Muscle of leg (tissue), 11 donors: ENCODE data around the gene MAP2K2. TPM values are rescaled to one million over a fixed set of nuclear protein-coding genes. Genes with fewer than 3 reads are reported as not detected.

ENCODE experiments used
- DNase-seq: peaks from one replicate; pipeline ENCODE4 v3.0.0; 2013
- H3K27ac ChIP-seq: one replicate; pipeline ENCODE4 v1.5.1; 2013; ENCODE audit warnings: mild to moderate bottlenecking, low read length, control low read depth
- H3K27me3 ChIP-seq: one replicate; pipeline ENCODE4 v1.6.1; 2013; ENCODE audit warnings: low read length; ENCODE audit not compliant: control insufficient read depth, insufficient read depth
- H3K36me3 ChIP-seq: one replicate; pipeline ENCODE4 v1.6.1; 2013; ENCODE audit warnings: low read length; ENCODE audit not compliant: control insufficient read depth, insufficient read depth
- H3K4me1 ChIP-seq: one replicate; pipeline ENCODE4 v1.6.1; 2013; ENCODE audit warnings: low read length; ENCODE audit not compliant: control insufficient read depth, insufficient read depth
- H3K4me3 ChIP-seq: one replicate; pipeline ENCODE4 v1.5.1; 2013; ENCODE audit warnings: low read length, control low read depth
- H3K9me3 ChIP-seq: replicated peaks from 2 replicates; pipeline ENCODE4 v1.6.1; 2013; ENCODE audit warnings: low read depth, low read length; ENCODE audit not compliant: control insufficient read depth
- WGBS: methylation state at CpG from one replicate; pipeline ENCODE4 v1.1.5; 2013; ENCODE audit warnings: missing lambda C conversion rate; ENCODE audit not compliant: insufficient coverage; 5-methylcytosine and 5-hydroxymethylcytosine counted together
- polyA plus RNA-seq, 8 donors: library from polyadenylated mRNA; unstranded; fragments of 120-200 nt; gene quantifications; one replicate each; pipeline versions ENCODE4 v1.2.1 to v1.2.3, GENCODE V29; 2013; ENCODE audit warnings: inconsistent platforms in 1 of 8, low replicate concordance in 1 of 8; ENCODE audit not compliant: insufficient read length in 8 of 8, insufficient read depth in 1 of 8
- total RNA-seq: library from RNA; stranded (reverse); fragments of 120-200 nt; gene quantifications from one replicate; pipeline ENCODE4 v1.2.4, GENCODE V29; 2013

MAP2K2 gene
- total and polyA plus RNA-seq, 9 donors: 97.0 to 137 (median 117) TPM

GRCh38 chr19:4067396-4068046, 56.4 kb downstream of the MAP2K2 start:
- Histone ChIP-seq H3K9me3 (no peaks in the 10 kb centered on the region), H3K4me3 (peak overlapping the region; percentile 58), H3K27ac (peak overlapping the region; percentile 74), H3K4me1 (peaks cover 31% of the 10 kb centered on the region), H3K27me3 (peaks cover 6% of the 10 kb centered on the region), H3K36me3 (peaks cover 9% of the 10 kb centered on the region)
- WGBS: 0% methylated on average over 18 of the region's 58 CpGs
- DNase-seq: peak; percentile 67

GRCh38 chr19:4066682-4067395, 57.1 kb downstream of the MAP2K2 start, which contains the start of gene ZBTB7A:
Gene ZBTB7A, minus strand, starts transcription at chr19:4066899. Its CDS starts 11,667 bp downstream, at chr19:4055232.
- no peaks in the 10 kb centered on the region for H3K9me3 ChIP-seq
- peaks cover 6% of the 10 kb centered on the region for H3K27me3 ChIP-seq
- H3K27ac ChIP-seq: peak within 1 kb of the TSS; percentile 94
- 0% methylated on average over 39 of the region's 85 CpGs for WGBS
- peak within 1 kb of the TSS; percentile 95 for H3K4me3 ChIP-seq
- peaks cover 38% of the 10 kb centered on the region for H3K4me1 ChIP-seq
- DNase-seq: peak; percentile 93
- peaks cover 13% of the 10 kb centered on the region for H3K36me3 ChIP-seq

GRCh38 chr19:4066176-4066606, 57.7 kb downstream of the MAP2K2 start:
- H3K27ac ChIP-seq: peak overlapping the region; percentile 94
- no peak for DNase-seq
- peaks cover 19% of the 10 kb centered on the region for H3K36me3 ChIP-seq
- peaks cover 44% of the 10 kb centered on the region for H3K4me1 ChIP-seq
- no peaks in the 10 kb centered on the region for H3K9me3 ChIP-seq
- peak overlapping the region; percentile 95 for H3K4me3 ChIP-seq
- H3K27me3 ChIP-seq: peaks cover 6% of the 10 kb centered on the region
- WGBS: 0% methylated on average over 21 of the region's 31 CpGs

DNA sequence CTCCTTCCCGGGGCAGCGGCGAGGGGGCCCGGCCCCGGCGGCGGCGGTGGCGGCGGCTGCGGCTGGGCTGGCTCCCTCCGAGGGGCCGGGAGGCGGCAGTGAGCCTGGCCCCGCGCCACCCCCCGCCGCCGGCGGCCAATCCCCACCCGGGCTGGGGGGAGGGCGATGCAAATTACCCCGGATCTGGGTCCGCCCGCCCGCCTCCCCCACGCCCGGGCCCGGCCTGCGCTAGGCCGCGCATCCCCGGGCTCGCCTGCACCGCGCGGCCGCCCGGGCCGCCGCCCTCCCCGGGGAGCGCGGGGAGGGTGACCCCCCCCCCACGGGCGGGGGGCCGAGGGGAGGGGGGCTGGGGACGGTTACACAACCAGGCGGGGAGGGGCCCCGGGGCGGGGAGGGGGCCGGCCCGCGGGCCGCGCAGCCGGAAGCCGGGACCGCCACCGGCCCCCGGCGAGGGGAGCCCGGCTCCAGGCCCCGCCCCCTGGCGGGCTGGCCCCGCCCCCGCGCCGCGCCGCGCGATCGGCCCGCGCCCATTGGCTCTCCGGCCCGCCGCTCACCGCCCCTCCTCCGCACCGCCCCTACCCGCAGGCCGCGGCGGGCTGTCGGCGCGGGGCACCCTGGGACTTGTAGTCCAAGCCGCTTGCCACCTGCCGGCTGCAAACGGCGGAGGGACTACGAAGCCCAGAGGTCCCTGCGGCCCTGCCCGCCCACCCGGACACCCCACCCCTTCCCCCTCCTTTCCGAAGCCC, 58.3 kb downstream of the MAP2K2 start:
- Histone ChIP-seq H3K27ac (no peak overlapping the region), H3K4me1 (peaks cover 50% of the 10 kb centered on the region), H3K4me3 (peak overlapping the region; percentile 95), H3K36me3 (peaks cover 20% of the 10 kb centered on the region), H3K27me3 (peaks cover 6% of the 10 kb centered on the region), H3K9me3 (no peaks in the 10 kb centered on the region)
- DNase-seq: peak; percentile 99
- 1% methylated on average over 40 of the region's 98 CpGs for WGBS

GRCh38 chr19:4064496-4065260, 59.2 kb downstream of the MAP2K2 start:
- H3K27ac ChIP-seq: peak overlapping the region; percentile 86
- 1% methylated on average over 35 of the region's 57 CpGs for WGBS
- peaks cover 6% of the 10 kb centered on the region for H3K27me3 ChIP-seq
- peak overlapping the region; percentile 62 for H3K4me3 ChIP-seq
- H3K36me3 ChIP-seq: peaks cover 21% of the 10 kb centered on the region
- peak; percentile 76 for DNase-seq
- no peaks in the 10 kb centered on the region for H3K9me3 ChIP-seq
- H3K4me1 ChIP-seq: peaks cover 59% of the 10 kb centered on the region

GRCh38 chr19:4064149-4064495, 59.8 kb downstream of the MAP2K2 start:
- no peak for DNase-seq
- Histone ChIP-seq H3K9me3 (no peaks in the 10 kb centered on the region), H3K36me3 (peaks cover 21% of the 10 kb centered on the region), H3K4me1 (peaks cover 65% of the 10 kb centered on the region), H3K27ac (peak overlapping the region; percentile 86), H3K27me3 (peaks cover 3% of the 10 kb centered on the region), H3K4me3 (peak overlapping the region; percentile 62)
- 9% methylated on average over 17 of the region's 24 CpGs for WGBS

DNA sequence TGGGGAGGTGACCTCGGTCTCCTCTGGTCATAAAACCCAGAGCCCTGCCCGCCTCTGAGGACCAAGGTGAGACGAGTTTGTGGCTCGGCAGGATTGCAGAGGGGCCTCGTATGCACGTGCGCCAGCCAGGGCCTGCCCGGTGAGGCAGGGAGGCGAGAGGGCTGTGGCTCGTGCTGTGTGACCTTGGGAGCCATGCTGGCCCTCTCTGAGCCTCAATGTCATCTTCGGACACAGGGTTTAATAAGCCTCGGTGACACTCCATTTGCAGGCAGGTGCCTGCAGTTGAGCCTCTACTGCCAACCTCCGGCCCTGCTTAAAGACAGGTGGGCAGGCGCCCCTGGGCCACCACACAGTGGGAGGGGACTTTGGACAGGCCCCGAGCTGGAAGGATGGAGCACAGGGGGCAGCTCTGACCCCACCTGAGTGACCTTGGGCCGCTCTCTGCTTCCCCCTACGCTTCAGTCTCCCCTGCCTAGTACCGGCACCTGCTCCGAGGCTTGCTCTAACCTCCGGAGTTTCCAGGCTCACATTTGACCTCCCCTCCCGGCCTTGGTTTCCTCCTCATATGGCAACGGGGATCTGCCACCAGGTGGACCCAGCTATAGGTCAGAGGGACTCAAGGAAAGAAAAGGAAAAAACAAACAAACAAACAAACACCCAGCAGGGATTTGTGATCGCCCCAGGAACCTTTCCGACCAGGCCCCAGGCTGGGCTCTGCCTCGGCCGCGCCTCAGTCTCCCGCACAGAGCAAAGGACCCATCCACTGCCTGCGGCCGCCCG, 60.4 kb downstream of the MAP2K2 start:
- Histone ChIP-seq H3K27ac (peak overlapping the region; percentile 86), H3K27me3 (no peaks in the 10 kb centered on the region), H3K4me3 (peak overlapping the region; percentile 62), H3K36me3 (peaks cover 21% of the 10 kb centered on the region), H3K4me1 (peaks cover 70% of the 10 kb centered on the region), H3K9me3 (no peaks in the 10 kb centered on the region)
- DNase-seq: no peak
- 42% methylated on average over 28 of the region's 31 CpGs for WGBS

DNA sequence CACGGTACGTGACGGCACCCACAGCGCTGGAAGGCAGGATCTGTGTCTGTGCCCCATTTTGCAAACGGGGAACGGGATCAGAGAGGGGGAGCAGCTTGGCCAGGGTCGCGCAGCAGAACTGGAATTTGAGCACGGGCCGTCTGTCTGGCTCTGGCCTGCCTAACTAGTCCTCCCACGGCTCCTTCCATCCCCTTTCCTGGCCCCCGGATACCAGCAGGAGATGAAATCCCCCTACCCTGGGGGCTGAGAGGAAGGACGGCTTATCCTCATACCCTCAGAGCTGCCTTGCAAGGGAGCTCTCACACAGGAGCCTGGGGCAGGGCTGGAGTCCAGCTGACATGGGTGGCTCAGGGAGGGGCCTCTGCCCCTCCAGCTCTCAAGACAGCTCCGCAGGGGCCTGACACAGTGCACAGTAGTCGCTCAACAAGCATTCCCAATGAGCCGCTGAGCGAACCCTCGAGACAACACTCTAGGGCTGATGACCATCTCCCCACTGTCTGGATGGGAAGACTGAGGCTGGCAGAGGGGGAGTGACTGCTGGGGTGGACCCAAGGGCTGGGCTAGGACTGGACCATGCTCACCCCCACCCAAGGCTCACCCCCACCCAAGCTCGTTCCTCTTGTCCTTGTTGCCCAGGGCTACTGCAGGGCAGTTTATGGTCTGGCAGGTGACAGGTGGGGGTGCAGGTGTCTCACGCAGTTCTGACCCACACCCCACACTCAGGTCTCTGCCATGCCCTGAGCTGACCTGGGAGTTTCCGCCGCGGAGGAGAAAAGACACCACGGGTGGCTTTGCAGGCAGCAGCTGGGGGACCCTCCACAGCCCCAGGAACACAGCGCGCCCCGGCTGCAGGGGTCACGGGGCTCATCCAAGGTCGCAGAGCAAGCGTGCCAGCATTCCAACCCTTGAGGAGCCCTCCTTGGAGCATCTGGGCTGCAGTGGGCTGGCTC, 61.2 kb downstream of the MAP2K2 start:
- WGBS: 57% methylated on average over 19 of the region's 30 CpGs

More for the DNA sequence above, 61.2 kb downstream of the MAP2K2 start:
- Histone ChIP-seq H3K4me3 (no peak overlapping the region), H3K9me3 (no peaks in the 10 kb centered on the region), H3K36me3 (peaks cover 21% of the 10 kb centered on the region), H3K27ac (peak overlapping the region; percentile 20), H3K4me1 (peaks cover 68% of the 10 kb centered on the region), H3K27me3 (no peaks in the 10 kb centered on the region)
- no peak for DNase-seq
